Caco-2 (cell line): Measurements from ENCODE around the gene SEMA3F. TPM values are rescaled to one million over a fixed set of nuclear protein-coding genes. Genes with fewer than 3 reads are reported as not detected.

Experiments used
- BruUV-seq: library from RNA; stranded (reverse); fragments of 400-500 nt; replicated peaks from 2 replicates; lab custom pipeline; 2021; lab: Mats Ljungman, UMichigan
- CTCF ChIA-PET: fragments of 300-600 bp; sonication (Branson Sonifier 250); formaldehyde crosslinking; loops from one replicate; lab custom pipeline; 2022; ENCODE audit warnings: antibody characterized with exemption; lab: Charles Lee
- POLR2A ChIA-PET: fragments of 300-600 bp; sonication (Branson Sonifier 250); formaldehyde crosslinking; loops from one replicate; lab custom pipeline; 2022; ENCODE audit warnings: antibody characterized with exemption; lab: Charles Lee
- DNase-seq, 2 experiments: peaks; one replicate each; pipeline versions ENCODE4 v3.0.0 to v3.0.0-alpha.2; 2020 to 2022
- H3K27me3 ChIP-seq: replicated peaks from 2 replicates; pipeline ENCODE4 v1.6.0; 2011; ENCODE audit warnings: low read length; ENCODE audit not compliant: control insufficient read depth, insufficient read depth
- H3K36me3 ChIP-seq: 2 replicates; pipeline ENCODE4 v1.5.1; 2011; ENCODE audit warnings: low read length; ENCODE audit not compliant: control insufficient read depth, insufficient read depth
- H3K4me1 ChIP-seq: fragments of 250-450 bp; sonication (Bioruptor Pico); 2 replicates; pipeline ENCODE4 v1.5.1; 2020; ENCODE audit warnings: mild to moderate bottlenecking
- H3K4me3 ChIP-seq: 2 replicates; pipeline ENCODE4 v1.5.1; 2011; ENCODE audit warnings: low read depth, mild to moderate bottlenecking, control low read depth, low read length
- H3K9me3 ChIP-seq: fragments of 250-450 bp; sonication (Bioruptor Pico); 2 replicates; pipeline ENCODE4 v1.5.1; 2020; ENCODE audit warnings: mild to moderate bottlenecking, moderate library complexity
- H3K27ac Mint-ChIP-seq: one replicate; pipeline ENCODE4 v1.8.0; 2022; ENCODE audit warnings: mixed read lengths; ENCODE audit not compliant: unreplicated experiment
- H3K27me3 Mint-ChIP-seq: one replicate; pipeline ENCODE4 v1.8.0; 2022; ENCODE audit warnings: mixed read lengths; ENCODE audit not compliant: insufficient read depth, unreplicated experiment
- H3K36me3 Mint-ChIP-seq: one replicate; pipeline ENCODE4 v1.8.0; 2022; ENCODE audit warnings: mild to moderate bottlenecking, mixed read lengths; ENCODE audit not compliant: insufficient read depth, unreplicated experiment
- H3K4me1 Mint-ChIP-seq: one replicate; pipeline ENCODE4 v1.8.0; 2022; ENCODE audit warnings: low read depth, mixed read lengths; ENCODE audit not compliant: unreplicated experiment
- H3K4me3 Mint-ChIP-seq: one replicate; pipeline ENCODE4 v1.8.0; 2022; ENCODE audit warnings: mild to moderate bottlenecking, moderate library complexity, mixed read lengths; ENCODE audit not compliant: unreplicated experiment
- H3K9me3 Mint-ChIP-seq: one replicate; pipeline ENCODE4 v1.8.0; 2022; ENCODE audit warnings: mixed read lengths; ENCODE audit not compliant: unreplicated experiment
- CTCF ChIP-seq, 2 experiments: fragments of 200-600 bp in 1 of 2; IDR thresholded peaks; 1 replicate in 1 of 2; 2 replicates in 1 of 2; pipeline versions ENCODE4 v1.5.1 to v1.8.0; 2011 to 2022; ENCODE audit warnings: antibody characterized with exemption in 1 of 2, control low read depth in 1 of 2, inconsistent platforms in 1 of 2, low read depth in 1 of 2, low read length in 1 of 2, mild to moderate bottlenecking in 1 of 2, moderate library complexity in 1 of 2; ENCODE audit not compliant: insufficient read depth in 1 of 2, severe bottlenecking in 1 of 2, unreplicated experiment in 1 of 2
- intact Hi-C: fragments of 100-400 bp; cut with micrococcal nuclease; formaldehyde crosslinking; loops from one replicate; pipeline ENCODE4 v1.10.0; 2022; ENCODE audit not compliant: unreplicated experiment
- total RNA-seq: library from RNA; stranded (reverse); gene quantifications from 2 replicates; pipeline ENCODE4 v1.2.3, GENCODE V29; 2022

SEMA3F gene
- total RNA-seq, 1 experiment from 2014 or later, result 16.5 TPM

GRCh38 chr3:50194128-50194902, 39.2 kb downstream of the SEMA3F start:
- Mint-ChIP-seq H3K36me3 (no peaks in the 10 kb centered on the region), H3K9me3 (no peaks in the 10 kb centered on the region), H3K4me3 (no peak overlapping the region), H3K4me1 (no peaks in the 10 kb centered on the region), H3K27ac (no peak overlapping the region), H3K27me3 (no peaks in the 10 kb centered on the region)
- CTCF ChIA-PET, result interaction anchor here (0.6 to 4.1 kb wide), 20 partner anchors 9 to 473 kb away, joined by 3 to 100 read pairs (median 6); partner anchors contain the start of genes GNAI2, SEMA3B and SLC38A3
- DNase-seq, result peak; percentile 61 to 79
- BruUV-seq, result no TSS peak
- Histone ChIP-seq H3K4me3 (no peak overlapping the region), H3K4me1 (peaks cover 16% of the 10 kb centered on the region), H3K9me3 (no peaks in the 10 kb centered on the region), H3K36me3 (no peaks in the 10 kb centered on the region), H3K27me3 (no peaks in the 10 kb centered on the region)
- POLR2A ChIA-PET, result interaction anchor here (0.8 kb wide), 1 partner anchor 41 kb away, joined by 4 read pairs; the partner anchor contains the start of gene GNAI2
- intact Hi-C loops, result loop anchor here (2.0 kb wide), 1 partner anchor 16 kb away; no protein-coding TSS in a partner anchor
- TF ChIP-seq CTCF (IDR thresholded peaks at IDR 0.05; ENCODE audit: insufficient read depth in 1 of 2, low read depth in 1 of 2, low read length in 1 of 2, severe bottlenecking in 1 of 2, unreplicated experiment in 1 of 2), result peak; percentile 62 to 69

GRCh38 chr3:50194903-50195500, 39.9 kb downstream of the SEMA3F start:
- Mint-ChIP-seq H3K27ac (no peak overlapping the region), H3K4me3 (no peak overlapping the region), H3K27me3 (no peaks in the 10 kb centered on the region), H3K9me3 (no peaks in the 10 kb centered on the region), H3K4me1 (no peaks in the 10 kb centered on the region), H3K36me3 (no peaks in the 10 kb centered on the region)
- Histone ChIP-seq H3K4me1 (peaks cover 14% of the 10 kb centered on the region), H3K36me3 (no peaks in the 10 kb centered on the region), H3K4me3 (no peak overlapping the region), H3K27me3 (no peaks in the 10 kb centered on the region), H3K9me3 (no peaks in the 10 kb centered on the region)
- POLR2A ChIA-PET, result interaction anchor here (0.8 to 1.0 kb wide), 2 partner anchors 41 kb away, joined by 4 read pairs; partner anchors contain the start of gene GNAI2
- DNase-seq, result peak in 1 of 2 experiments; percentile 29
- CTCF ChIA-PET, result interaction anchor here (0.6 to 4.1 kb wide), 20 partner anchors 9 to 74 kb away, joined by 3 to 100 read pairs (median 7); partner anchors contain the start of genes GNAI2, SEMA3B and SLC38A3
- BruUV-seq, result no TSS peak
- TF ChIP-seq CTCF (IDR thresholded peaks at IDR 0.05; ENCODE audit: insufficient read depth in 1 of 2, low read depth in 1 of 2, low read length in 1 of 2, severe bottlenecking in 1 of 2, unreplicated experiment in 1 of 2), result no peak
- intact Hi-C loops, result loop anchor here (2.0 kb wide), 1 partner anchor 16 kb away; no protein-coding TSS in a partner anchor
